HepG2 (cell line): ENCODE results near the gene TACO1. TPM values are rescaled to one million over a fixed set of nuclear protein-coding genes. Genes with fewer than 3 reads are reported as not detected.

Experiments used
- ASH2L ChIP-seq: fragments of 300-600, 200-600 bp; sonication (generic); IDR thresholded peaks from 2 replicates; pipeline ENCODE4 v1.7.0; 2017; ENCODE audit warnings: low read depth, mild to moderate bottlenecking, moderate library complexity, mixed read lengths, low read length; ENCODE audit not compliant: insufficient read length
- ELF3 ChIP-seq: IDR thresholded peaks from 2 replicates; pipeline ENCODE4 v1.6.1; 2016; ENCODE audit warnings: missing genetic modification reagents, missing compliant biosample characterization
- ERF ChIP-seq: IDR thresholded peaks from 2 replicates; pipeline ENCODE4 v1.6.1; 2018; ENCODE audit warnings: missing biosample characterization, missing genetic modification reagents
- IKZF4 ChIP-seq: sonication (generic); formaldehyde crosslinking; IDR thresholded peaks from 2 replicates; pipeline ENCODE4 v1.5.1; 2020; ENCODE audit warnings: borderline replicate concordance, mild to moderate bottlenecking, low read depth, missing genetic modification reagents; ENCODE audit errors: not compliant biosample characterization
- MED13 ChIP-seq: sonication (generic); formaldehyde crosslinking; IDR thresholded peaks from 2 replicates; pipeline ENCODE4 v1.5.0; 2020; ENCODE audit warnings: missing genetic modification reagents
- MIXL1 ChIP-seq: IDR thresholded peaks from 2 replicates; pipeline ENCODE4 v1.6.1; 2016
- NFATC3 ChIP-seq: sonication (generic); formaldehyde crosslinking; IDR thresholded peaks from 2 replicates; pipeline ENCODE4 v1.5.1; 2020; ENCODE audit warnings: mild to moderate bottlenecking, missing genetic modification reagents
- NR0B2 ChIP-seq: sonication (generic); formaldehyde crosslinking; IDR thresholded peaks from 2 replicates; pipeline ENCODE4 v1.4.0; 2020; ENCODE audit warnings: mild to moderate bottlenecking, missing genetic modification reagents
- NRL ChIP-seq: sonication (generic); formaldehyde crosslinking; IDR thresholded peaks from 2 replicates; pipeline ENCODE4 v1.5.0; 2020; ENCODE audit warnings: missing genetic modification reagents, mild to moderate bottlenecking, moderate library complexity, borderline replicate concordance
- PRDM4 ChIP-seq: sonication (generic); formaldehyde crosslinking; IDR thresholded peaks from 2 replicates; pipeline ENCODE4 v1.9.0; 2021; ENCODE audit warnings: missing genetic modification reagents, borderline replicate concordance
- RELA ChIP-seq: sonication (generic); formaldehyde crosslinking; IDR thresholded peaks from 2 replicates; pipeline ENCODE4 v1.4.0; 2020; ENCODE audit warnings: missing genetic modification reagents
- TRIM24 ChIP-seq: sonication (generic); formaldehyde crosslinking; IDR thresholded peaks from 2 replicates; pipeline ENCODE4 v1.8.0; 2022; ENCODE audit warnings: mild to moderate bottlenecking, missing genetic modification reagents
- ZNF547 ChIP-seq: sonication (generic); formaldehyde crosslinking; IDR thresholded peaks from 2 replicates; pipeline ENCODE4 v1.5.1; 2020; ENCODE audit warnings: mild to moderate bottlenecking, missing genetic modification reagents
- ZNF672 ChIP-seq: sonication (generic); formaldehyde crosslinking; IDR thresholded peaks from 2 replicates; pipeline ENCODE4 v1.8.1; 2022; ENCODE audit warnings: missing genetic modification reagents
- ZNF816 ChIP-seq: sonication (generic); formaldehyde crosslinking; IDR thresholded peaks from 2 replicates; pipeline ENCODE4 v1.8.0; 2022; ENCODE audit warnings: missing genetic modification reagents, mild to moderate bottlenecking, borderline replicate concordance
- ZSCAN25 ChIP-seq: sonication (generic); formaldehyde crosslinking; IDR thresholded peaks from 2 replicates; pipeline ENCODE4 v1.8.0; 2022; ENCODE audit warnings: mild to moderate bottlenecking, missing genetic modification reagents
- polyA plus RNA-seq, 8 experiments: library from polyadenylated mRNA; depleted of rRNA in 3 of 8; stranded (reverse) in 7 of 8; unstranded in 1 of 8; fragments of >200 nt; fragmentation: Illumina TruSeq in 4 of 8; extraction: Trizol in 4 of 8; gene quantifications; 2 replicates each; pipeline versions ENCODE4 v1.2.1 to v1.2.3, GENCODE V29; 2011 to 2016; ENCODE audit warnings: low read depth in 4 of 8, missing spikeins in 1 of 8, mixed read lengths in 1 of 8; ENCODE audit not compliant: insufficient read depth in 1 of 8
- total RNA-seq, 5 experiments: library from RNA; depleted of rRNA; stranded (reverse); fragments of >200 nt; fragmentation: Illumina TruSeq; extraction: Trizol; gene quantifications; 2 replicates each; pipeline ENCODE4 v1.2.3, GENCODE V29; 2016; ENCODE audit warnings: low read depth in 1 of 5
- TF ChIP-seq, protein P1 (sequence below): sonication (generic); formaldehyde crosslinking; IDR thresholded peaks from 2 replicates; pipeline ENCODE4 v1.8.0; 2022; ENCODE audit warnings: missing genetic modification reagents, mild to moderate bottlenecking, inconsistent platforms, borderline replicate concordance
- TF ChIP-seq, protein P2 (sequence below): sonication (generic); formaldehyde crosslinking; IDR thresholded peaks from 2 replicates; pipeline ENCODE4 v1.4.0; 2020; ENCODE audit warnings: missing genetic modification reagents

Gene TACO1
- total and polyA plus RNA-seq, 2 of the 13 experiments (the other 11 are each of a cell fraction or from before 2014, with no cell fraction given), result 34.7 to 53.6 TPM

DNA sequence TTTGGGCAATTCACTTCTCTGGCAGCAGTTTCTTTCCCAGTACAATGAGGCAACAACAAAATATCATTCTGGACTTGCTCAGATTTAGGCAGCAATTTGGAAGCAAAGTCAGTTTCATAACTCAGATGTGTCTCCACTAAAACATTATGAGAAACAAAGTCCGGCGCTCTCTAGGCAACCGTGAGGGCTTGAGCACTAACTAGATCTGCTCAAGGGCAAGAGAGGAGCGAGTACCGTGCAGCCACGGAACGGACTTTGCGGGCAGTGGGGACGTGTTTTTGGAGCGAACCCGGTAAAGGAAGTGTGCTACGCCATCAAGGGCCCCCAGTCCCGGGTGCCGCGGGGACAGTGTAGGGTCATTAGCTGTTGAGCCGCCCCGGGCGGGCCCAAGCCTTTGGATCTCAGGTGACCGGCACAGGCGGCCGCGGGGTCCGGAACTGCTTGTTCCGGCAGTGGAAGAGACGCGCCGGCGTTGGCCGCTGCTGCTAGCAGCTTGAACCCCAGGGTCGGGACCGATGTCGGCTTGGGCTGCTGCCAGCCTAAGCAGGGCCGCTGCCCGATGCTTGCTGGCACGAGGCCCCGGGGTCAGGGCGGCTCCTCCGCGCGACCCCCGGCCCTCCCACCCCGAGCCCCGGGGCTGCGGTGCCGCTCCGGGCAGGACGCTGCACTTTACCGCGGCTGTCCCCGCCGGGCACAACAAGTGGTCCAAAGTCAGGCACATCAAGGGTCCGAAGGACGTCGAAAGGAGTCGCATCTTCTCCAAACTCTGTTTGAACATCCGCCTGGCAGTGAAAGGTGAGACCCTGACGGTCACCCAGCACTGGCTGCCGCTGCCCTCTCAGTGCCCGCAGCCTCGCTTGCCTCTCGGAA is at the start of gene TACO1 (continued):
- TF ChIP-seq PRDM4, result no peak
- TF ChIP-seq MIXL1, result peak; percentile 94
- TF ChIP-seq, protein P1, sequence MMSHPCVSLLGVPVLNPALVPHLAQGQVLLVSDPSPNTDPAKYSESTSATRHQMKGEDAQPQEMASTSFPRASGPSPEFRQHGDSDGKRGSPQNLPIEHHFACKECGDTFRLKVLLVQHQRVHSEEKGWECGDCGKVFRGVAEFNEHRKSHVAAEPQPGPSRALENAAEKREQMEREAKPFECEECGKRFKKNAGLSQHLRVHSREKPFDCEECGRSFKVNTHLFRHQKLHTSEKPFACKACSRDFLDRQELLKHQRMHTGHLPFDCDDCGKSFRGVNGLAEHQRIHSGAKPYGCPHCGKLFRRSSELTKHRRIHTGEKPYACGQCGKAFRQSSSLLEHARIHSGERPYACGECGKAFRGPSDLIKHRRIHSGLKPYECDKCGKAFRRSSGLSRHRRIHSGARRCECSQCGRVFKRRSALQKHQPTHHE (CRISPR knock-in tag), result peak; percentile 95; the same call in 1 of the 2 replicates
- peak; percentile 71; the same call in 1 of the 2 replicates for TF ChIP-seq RELA (CRISPR knock-in tag)
- TF ChIP-seq, protein P2, sequence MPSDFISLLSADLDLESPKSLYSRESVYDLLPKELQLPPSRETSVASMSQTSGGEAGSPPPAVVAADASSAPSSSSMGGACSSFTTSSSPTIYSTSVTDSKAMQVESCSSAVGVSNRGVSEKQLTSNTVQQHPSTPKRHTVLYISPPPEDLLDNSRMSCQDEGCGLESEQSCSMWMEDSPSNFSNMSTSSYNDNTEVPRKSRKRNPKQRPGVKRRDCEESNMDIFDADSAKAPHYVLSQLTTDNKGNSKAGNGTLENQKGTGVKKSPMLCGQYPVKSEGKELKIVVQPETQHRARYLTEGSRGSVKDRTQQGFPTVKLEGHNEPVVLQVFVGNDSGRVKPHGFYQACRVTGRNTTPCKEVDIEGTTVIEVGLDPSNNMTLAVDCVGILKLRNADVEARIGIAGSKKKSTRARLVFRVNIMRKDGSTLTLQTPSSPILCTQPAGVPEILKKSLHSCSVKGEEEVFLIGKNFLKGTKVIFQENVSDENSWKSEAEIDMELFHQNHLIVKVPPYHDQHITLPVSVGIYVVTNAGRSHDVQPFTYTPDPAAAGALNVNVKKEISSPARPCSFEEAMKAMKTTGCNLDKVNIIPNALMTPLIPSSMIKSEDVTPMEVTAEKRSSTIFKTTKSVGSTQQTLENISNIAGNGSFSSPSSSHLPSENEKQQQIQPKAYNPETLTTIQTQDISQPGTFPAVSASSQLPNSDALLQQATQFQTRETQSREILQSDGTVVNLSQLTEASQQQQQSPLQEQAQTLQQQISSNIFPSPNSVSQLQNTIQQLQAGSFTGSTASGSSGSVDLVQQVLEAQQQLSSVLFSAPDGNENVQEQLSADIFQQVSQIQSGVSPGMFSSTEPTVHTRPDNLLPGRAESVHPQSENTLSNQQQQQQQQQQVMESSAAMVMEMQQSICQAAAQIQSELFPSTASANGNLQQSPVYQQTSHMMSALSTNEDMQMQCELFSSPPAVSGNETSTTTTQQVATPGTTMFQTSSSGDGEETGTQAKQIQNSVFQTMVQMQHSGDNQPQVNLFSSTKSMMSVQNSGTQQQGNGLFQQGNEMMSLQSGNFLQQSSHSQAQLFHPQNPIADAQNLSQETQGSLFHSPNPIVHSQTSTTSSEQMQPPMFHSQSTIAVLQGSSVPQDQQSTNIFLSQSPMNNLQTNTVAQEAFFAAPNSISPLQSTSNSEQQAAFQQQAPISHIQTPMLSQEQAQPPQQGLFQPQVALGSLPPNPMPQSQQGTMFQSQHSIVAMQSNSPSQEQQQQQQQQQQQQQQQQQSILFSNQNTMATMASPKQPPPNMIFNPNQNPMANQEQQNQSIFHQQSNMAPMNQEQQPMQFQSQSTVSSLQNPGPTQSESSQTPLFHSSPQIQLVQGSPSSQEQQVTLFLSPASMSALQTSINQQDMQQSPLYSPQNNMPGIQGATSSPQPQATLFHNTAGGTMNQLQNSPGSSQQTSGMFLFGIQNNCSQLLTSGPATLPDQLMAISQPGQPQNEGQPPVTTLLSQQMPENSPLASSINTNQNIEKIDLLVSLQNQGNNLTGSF (CRISPR knock-in tag), result peak; percentile 65; the same call in 1 of the 2 replicates
- TF ChIP-seq NR0B2 (CRISPR knock-in tag), result peak; percentile 78; the same call in 1 of the 2 replicates
- TF ChIP-seq IKZF4 (CRISPR knock-in tag), result peak; percentile 92
- TF ChIP-seq MED13, result peak; percentile 78
- TF ChIP-seq ZNF816, result no peak; the same call in 1 of the 2 replicates
- TF ChIP-seq ERF (CRISPR knock-in tag), result peak; percentile 95
- TF ChIP-seq ASH2L, result peak; percentile 100
- no peak for TF ChIP-seq ZNF672
- TF ChIP-seq ZNF547 (CRISPR knock-in tag), result peak; percentile 83
- TF ChIP-seq TRIM24 (CRISPR knock-in tag), result no peak
- peak; percentile 86 for TF ChIP-seq ZSCAN25 (CRISPR knock-in tag)
- peak; percentile 89; the same call in 1 of the 2 replicates for TF ChIP-seq NFATC3 (CRISPR knock-in tag)
- TF ChIP-seq ELF3 (CRISPR knock-in tag), result peak; percentile 88
- TF ChIP-seq NRL, result peak; percentile 95
